ENCODE data around the gene ENHO.
A peak's percentile ranks its signal among the peaks of the same experiment; 100 is the strongest.
"Not testable (repeated sequence)": the region's sequence is repeated elsewhere in the genome, so short reads cannot be mapped to it uniquely, and the experiment has no call there.

Gene ENHO

DNA sequence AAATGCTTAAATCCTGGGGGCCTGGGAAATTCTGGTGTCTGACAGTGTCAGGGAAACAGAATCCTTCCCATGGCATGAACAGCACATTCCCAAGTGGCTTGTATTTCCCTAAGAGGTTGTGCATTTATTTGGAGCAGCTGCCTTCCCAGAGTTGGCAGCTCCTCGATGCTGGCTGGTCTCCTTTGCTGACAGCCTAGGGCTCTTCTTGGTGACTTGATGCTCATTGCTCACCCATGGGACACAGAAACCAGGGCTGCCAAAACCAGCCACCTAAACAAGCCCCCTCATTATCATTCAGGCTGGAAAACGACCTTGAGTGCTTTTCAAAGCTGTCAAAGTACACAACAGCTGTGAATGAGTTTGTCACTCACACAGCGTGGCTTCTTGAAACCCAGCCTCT is 24.2 kb downstream of the ENHO start:
- no peak for DNase-seq
- H3K4me3 Mint-ChIP-seq, result no peak overlapping the region
- H3K4me1 Mint-ChIP-seq, result peaks cover 5% of the 10 kb centered on the region
- no peaks in the 10 kb centered on the region for H3K36me3 Mint-ChIP-seq (ENCODE audit: low read depth)
- H3K27ac Mint-ChIP-seq, result no peak overlapping the region
- no peaks in the 10 kb centered on the region for H3K9me3 Mint-ChIP-seq
- no peak for ATAC-seq
- H3K27me3 Mint-ChIP-seq, result peaks cover 7% of the 10 kb centered on the region

DNA sequence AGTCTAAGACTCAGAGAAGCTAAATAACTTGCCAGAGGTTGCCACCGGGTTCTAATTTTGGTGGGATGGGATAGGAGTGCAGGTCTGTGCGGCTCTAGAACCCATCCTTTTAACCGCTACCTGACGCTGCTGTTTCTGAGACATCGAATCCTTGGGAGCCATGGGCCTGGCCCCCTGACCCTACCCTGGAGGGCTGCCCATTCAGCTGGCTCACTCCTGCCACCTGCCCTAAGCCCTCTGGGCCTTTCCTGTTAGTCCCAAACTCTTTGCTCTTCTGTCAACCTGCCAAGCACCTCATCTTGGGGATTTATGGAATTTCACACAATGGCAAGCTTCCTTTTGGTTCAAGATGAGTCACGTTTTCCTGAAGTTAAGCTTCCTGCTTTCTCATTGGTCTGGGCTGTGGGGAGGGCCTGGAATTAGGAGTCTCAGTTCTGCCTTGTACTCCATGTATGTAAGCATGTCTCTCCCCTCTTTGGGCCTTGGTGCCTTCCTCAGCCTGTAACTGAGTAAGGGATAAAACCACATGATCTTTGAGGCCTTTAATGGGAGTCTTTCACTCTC is 26.6 kb downstream of the ENHO start:
- Mint-ChIP-seq H3K4me1 (peaks cover 5% of the 10 kb centered on the region), H3K9me3 (no peaks in the 10 kb centered on the region), H3K36me3 (ENCODE audit: low read depth) (no peaks in the 10 kb centered on the region), H3K27me3 (peaks cover 12% of the 10 kb centered on the region), H3K4me3 (no peak overlapping the region), H3K27ac (no peak overlapping the region)
- no peak for DNase-seq
- ATAC-seq, result no peak

DNA sequence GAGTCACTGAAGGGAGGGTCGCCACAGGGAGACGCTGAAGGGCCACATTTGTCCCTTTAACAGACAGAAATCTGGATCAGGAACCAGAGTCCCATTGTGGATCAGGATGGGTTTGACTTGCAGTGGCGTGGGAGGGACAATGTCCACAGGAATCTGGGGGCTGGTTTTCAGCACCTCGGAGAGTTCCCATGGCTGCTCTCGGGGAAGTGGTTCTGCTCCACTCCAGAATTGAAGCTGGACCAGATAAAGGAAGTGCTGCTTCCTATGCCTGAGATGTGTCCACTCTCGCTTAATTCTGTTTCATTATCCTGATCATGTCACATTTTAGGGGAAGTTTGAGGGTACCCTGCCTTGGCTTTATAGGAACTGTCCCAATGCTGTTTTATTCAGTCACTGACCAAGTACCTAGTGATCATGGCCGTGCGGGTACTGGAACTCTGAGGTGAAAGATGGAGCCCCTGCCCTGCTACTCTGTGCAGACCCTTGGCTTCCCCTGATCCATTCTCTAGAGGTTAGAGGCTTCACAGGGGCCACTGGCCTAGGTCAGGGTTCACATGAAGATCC is 28.7 kb downstream of the ENHO start:
- ATAC-seq, result no peak
- Mint-ChIP-seq H3K9me3 (no peaks in the 10 kb centered on the region), H3K4me1 (no peaks in the 10 kb centered on the region), H3K27me3 (peaks cover 11% of the 10 kb centered on the region), H3K36me3 (ENCODE audit: low read depth) (no peaks in the 10 kb centered on the region), H3K27ac (no peak overlapping the region), H3K4me3 (no peak overlapping the region)
- DNase-seq, result peak; percentile 41

DNA sequence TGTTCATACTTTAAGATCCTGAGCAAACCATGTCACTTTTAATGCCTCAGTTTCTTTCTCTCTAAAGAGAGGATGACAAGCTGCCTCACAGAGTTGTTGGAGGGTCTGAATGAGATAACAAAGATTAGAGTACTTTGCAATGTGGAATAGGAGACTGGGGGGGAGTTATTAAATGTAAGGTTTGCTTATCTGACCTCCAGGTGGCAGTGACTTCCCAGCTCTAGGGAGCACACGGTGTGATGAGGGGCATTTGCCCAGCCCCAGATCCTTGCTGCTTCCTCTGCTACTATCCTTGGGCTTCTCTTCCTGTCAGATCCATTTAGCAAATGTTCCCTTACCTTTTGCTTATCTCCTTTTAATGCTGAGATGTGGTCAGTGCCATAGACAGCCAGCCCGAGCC is 30.7 kb downstream of the ENHO start:
- no peak for DNase-seq
- H3K27ac Mint-ChIP-seq, result no peak overlapping the region
- H3K4me1 Mint-ChIP-seq, result no peaks in the 10 kb centered on the region
- peaks cover 15% of the 10 kb centered on the region for H3K27me3 Mint-ChIP-seq
- H3K4me3 Mint-ChIP-seq, result no peak overlapping the region
- H3K9me3 Mint-ChIP-seq, result no peaks in the 10 kb centered on the region
- H3K36me3 Mint-ChIP-seq (ENCODE audit: low read depth), result no peaks in the 10 kb centered on the region
- no peak for ATAC-seq

DNA sequence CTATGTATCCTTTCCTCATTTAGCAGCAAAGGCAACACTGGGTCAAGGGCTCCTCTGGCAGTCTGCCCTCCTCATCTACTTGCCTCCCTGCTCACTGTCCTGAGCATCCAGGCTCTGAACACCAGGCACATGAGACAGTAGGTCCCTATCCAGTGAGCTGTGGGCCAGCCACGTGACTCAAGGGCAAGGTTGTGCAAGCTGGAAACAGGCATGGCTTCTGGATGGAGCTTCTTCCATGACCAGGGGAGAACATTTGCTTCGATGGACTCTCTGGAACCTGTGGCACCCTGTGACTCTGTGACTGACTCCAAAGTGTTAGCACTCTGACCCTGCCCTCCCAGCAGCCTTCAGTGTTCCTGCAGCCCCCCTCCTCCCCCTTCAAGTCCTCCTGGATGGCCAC is 31.2 kb downstream of the ENHO start:
- DNase-seq, result no peak
- ATAC-seq, result no peak
- Mint-ChIP-seq H3K36me3 (ENCODE audit: low read depth) (no peaks in the 10 kb centered on the region), H3K27ac (no peak overlapping the region), H3K9me3 (no peaks in the 10 kb centered on the region), H3K4me3 (no peak overlapping the region), H3K27me3 (peaks cover 15% of the 10 kb centered on the region), H3K4me1 (peaks cover 1% of the 10 kb centered on the region)

DNA sequence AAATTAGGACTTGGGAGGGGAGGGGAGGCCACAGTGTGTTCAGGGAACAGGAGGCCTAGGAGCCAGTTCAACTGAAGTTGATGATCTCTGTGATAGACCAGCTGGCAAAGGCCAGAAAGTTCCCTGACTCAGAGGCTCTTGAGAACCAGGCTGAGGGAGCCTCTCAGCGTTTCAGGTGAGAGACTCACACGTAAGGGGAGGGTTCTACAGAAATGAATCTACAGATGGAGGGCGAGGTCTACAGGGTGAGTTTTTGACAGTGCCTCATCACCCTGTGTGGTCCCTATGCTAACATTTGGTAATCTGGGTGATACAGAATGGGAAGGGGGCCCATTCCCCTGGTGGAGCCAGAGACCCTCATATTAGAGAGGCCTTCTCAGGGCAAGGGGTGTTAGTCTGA is 32.0 kb downstream of the ENHO start:
- Mint-ChIP-seq H3K4me1 (peaks cover 2% of the 10 kb centered on the region), H3K4me3 (no peak overlapping the region), H3K27ac (no peak overlapping the region), H3K9me3 (no peaks in the 10 kb centered on the region), H3K27me3 (peaks cover 13% of the 10 kb centered on the region), H3K36me3 (ENCODE audit: low read depth) (no peaks in the 10 kb centered on the region)
- ATAC-seq (peak; percentile 20), DNase-seq (no peak)

DNA sequence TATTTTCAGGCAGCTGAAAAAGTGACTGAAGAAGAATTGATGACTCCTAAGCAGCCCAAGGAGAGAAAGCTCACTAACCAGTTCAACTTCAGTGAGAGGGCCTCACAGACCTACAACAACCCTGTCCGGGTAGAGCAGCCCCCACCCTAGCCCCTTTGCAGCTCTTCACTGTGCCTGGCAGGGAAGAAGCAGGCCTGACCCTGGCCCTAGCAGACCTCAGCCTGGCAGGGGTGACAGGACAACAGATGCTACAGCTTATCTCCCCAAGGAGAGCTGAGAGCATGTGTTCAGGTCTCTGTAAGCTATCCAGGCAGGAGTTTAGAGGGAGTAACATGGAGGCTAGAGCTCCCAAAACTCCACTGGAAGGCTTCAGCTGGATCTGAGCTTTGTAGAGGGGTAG is 32.4 kb downstream of the ENHO start:
- Mint-ChIP-seq H3K27me3 (peaks cover 12% of the 10 kb centered on the region), H3K36me3 (ENCODE audit: low read depth) (no peaks in the 10 kb centered on the region), H3K27ac (no peak overlapping the region)

DNA sequence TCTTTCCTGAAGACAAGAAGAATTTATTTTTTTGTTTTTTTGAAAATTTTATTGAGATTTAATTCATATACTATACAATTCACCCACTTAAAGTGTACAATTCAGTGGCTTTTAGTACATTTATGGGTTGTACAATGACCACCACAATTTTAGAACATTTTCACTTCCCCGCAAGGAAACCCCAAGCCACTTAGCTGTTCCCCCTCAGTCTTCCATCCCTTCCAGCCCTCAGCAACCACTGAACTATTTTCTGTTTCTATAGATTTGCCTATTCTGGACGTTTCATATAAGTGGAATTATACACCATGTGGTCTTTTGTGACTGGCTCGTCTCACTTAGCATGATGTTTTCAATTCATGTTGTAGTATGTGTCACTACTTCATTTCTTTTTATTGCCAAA is 36.2 kb downstream of the ENHO start:
- H3K36me3 Mint-ChIP-seq (ENCODE audit: low read depth), result no peaks in the 10 kb centered on the region
- ATAC-seq, result no peak
- H3K27ac Mint-ChIP-seq, result no peak overlapping the region
- no peaks in the 10 kb centered on the region for H3K9me3 Mint-ChIP-seq
- peaks cover 2% of the 10 kb centered on the region for H3K4me1 Mint-ChIP-seq
- peaks cover 9% of the 10 kb centered on the region for H3K27me3 Mint-ChIP-seq
- DNase-seq, result no peak
- no peak overlapping the region for H3K4me3 Mint-ChIP-seq

More for the DNA sequence above, 32.4 kb downstream of the ENHO start:
- no peak overlapping the region for H3K4me3 Mint-ChIP-seq
- ATAC-seq (no peak), DNase-seq (no peak)
- no peaks in the 10 kb centered on the region for H3K9me3 Mint-ChIP-seq
- H3K4me1 Mint-ChIP-seq, result peaks cover 2% of the 10 kb centered on the region

DNA sequence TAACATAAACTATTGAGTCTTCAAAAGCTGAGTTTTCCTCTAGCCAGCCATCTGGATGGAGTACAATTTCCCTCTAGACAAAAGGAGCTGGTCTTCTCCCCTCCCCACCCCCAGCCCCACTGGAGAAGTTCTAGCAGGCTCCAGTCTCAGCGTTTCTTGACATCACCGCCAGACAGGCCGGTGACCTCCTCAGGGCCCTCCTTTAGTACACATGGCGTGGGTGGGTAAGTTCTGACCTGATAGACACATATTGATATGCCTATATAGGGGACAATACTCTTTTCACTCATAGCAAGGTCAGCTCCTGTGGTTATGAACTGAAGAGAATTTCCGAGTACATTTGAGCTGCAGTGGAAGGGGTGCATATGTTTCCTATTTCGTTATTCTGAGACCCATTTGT is 37.0 kb downstream of the ENHO start:
- ATAC-seq (no peak), DNase-seq (no peak)
- H3K4me1 Mint-ChIP-seq, result peaks cover 2% of the 10 kb centered on the region
- H3K4me3 Mint-ChIP-seq, result no peak overlapping the region
- H3K27ac Mint-ChIP-seq, result no peak overlapping the region
- peaks cover 9% of the 10 kb centered on the region for H3K27me3 Mint-ChIP-seq
- no peaks in the 10 kb centered on the region for H3K9me3 Mint-ChIP-seq
- H3K36me3 Mint-ChIP-seq (ENCODE audit: low read depth), result no peaks in the 10 kb centered on the region

DNA sequence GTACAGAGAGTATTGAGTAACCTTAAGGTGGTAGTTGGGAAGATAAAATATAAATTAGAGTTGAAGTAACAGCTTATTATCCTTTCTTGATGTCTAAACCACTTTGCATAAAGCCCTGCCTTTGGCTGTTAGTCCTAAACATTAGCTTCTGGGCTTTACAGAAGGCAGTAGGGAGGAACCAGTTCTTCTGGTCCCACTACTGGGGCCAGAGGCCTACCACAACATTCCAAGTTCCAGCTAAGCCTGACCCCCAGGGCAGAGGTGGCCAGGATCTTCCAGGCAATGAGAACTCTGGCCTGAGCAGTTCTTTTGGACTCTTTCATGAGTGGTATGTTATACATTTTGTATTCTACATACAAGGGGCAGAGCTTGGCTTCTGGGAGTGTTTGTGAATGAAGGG is 38.1 kb downstream of the ENHO start:
- Mint-ChIP-seq H3K27ac (no peak overlapping the region), H3K4me3 (no peak overlapping the region), H3K27me3 (peaks cover 13% of the 10 kb centered on the region), H3K9me3 (no peaks in the 10 kb centered on the region), H3K36me3 (ENCODE audit: low read depth) (no peaks in the 10 kb centered on the region), H3K4me1 (peaks cover 2% of the 10 kb centered on the region)
- ATAC-seq (no peak), DNase-seq (no peak)

DNA sequence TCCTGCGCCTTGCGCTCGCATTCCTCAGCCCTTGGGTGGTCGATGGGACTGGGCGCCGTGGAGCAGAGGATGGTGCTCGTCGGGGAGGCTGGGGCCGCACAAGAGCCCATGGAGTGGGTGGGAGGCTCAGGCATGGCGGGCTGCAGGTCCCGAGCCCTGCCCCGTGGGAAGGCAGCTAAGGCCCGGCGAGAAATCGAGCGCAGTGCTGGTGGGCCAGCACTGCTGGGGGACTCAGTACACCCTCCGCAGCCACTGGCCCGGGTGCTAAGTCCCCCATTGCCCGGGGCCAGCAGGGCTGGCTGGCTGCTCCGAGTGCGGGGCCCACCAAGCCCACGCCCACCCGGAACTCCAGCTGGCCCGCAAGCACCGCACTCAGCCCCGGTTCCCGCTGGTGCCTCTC is 40.0 kb downstream of the ENHO start:
- H3K9me3 Mint-ChIP-seq; DNase-seq; ATAC-seq; H3K36me3 Mint-ChIP-seq (ENCODE audit: low read depth); H3K4me3 Mint-ChIP-seq; H3K27ac Mint-ChIP-seq; H3K27me3 Mint-ChIP-seq; H3K4me1 Mint-ChIP-seq: not testable (repeated sequence)

DNA sequence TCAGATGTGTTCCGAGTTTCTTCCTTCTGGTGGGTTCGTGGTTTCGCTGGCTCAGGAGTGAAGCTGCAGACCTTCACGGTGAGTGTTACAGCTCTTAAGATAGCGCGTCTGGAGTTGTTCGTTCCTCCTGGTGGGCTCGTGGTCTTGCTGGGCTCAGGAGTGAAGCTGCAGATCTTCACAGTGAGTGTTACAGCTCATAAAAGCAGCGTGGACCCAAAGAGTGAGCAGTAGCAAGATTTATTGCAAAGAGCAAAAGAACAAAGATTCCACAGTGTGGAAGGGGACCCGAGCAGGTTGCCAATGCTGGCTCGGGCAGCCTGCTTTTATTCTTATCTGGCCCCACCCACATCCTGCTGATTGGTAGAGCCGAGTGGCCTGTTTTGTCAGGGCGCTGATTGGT is 41.2 kb downstream of the ENHO start:
- DNase-seq; H3K9me3 Mint-ChIP-seq; H3K27ac Mint-ChIP-seq; H3K4me1 Mint-ChIP-seq; H3K4me3 Mint-ChIP-seq; H3K36me3 Mint-ChIP-seq (ENCODE audit: low read depth); ATAC-seq: not testable (repeated sequence)
- H3K27me3 Mint-ChIP-seq, result peaks cover 15% of the 10 kb centered on the region

DNA sequence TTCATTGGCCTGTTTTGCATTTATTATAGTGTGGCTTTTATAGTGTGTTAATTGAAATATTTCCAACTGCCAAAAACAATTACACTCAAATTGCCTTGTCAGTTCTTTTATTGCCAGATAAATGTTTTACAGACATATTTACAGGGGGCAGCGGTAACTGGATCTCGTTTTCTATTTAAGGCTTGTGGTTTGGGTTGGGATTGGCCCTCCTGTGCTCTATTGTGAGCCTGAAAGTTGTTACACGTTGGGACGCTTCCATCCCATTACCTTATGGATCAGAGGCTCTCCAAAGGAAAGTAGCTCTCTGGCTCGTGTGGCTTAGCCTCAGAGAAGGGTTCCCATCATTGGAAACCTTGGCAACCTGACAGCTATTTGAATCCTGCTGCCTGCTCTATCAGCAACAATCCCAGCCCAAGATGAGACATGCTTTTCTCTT is 43.3 kb downstream of the ENHO start:
- ATAC-seq (no peak), DNase-seq (no peak)
- Mint-ChIP-seq H3K4me3 (no peak overlapping the region), H3K36me3 (ENCODE audit: low read depth) (no peaks in the 10 kb centered on the region), H3K27ac (no peak overlapping the region), H3K27me3 (peaks cover 16% of the 10 kb centered on the region), H3K9me3 (no peaks in the 10 kb centered on the region), H3K4me1 (no peaks in the 10 kb centered on the region)

DNA sequence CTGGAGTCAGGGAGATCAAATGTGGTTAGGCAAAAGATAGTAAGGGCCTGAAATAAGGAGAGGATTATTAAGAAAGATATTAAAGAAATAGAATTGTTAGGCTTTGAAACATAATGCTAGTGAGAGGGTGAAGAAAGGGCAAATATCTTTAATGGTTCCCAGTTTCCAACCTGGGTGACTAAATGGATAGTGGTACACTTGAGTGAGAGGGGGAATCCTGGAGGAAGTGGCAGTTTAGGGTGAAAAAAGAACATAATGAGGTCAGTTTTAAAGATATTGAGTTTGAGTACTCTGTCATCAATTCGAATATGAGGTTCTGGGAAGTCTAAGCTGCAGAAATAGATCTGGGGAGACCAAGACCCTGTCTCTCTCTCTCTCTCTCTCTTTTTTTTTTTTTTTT is 45.2 kb downstream of the ENHO start:
- no peak overlapping the region for H3K4me3 Mint-ChIP-seq
- DNase-seq (no peak), ATAC-seq (no peak)
- H3K27ac Mint-ChIP-seq, result no peak overlapping the region
- no peaks in the 10 kb centered on the region for H3K36me3 Mint-ChIP-seq (ENCODE audit: low read depth)
- no peaks in the 10 kb centered on the region for H3K9me3 Mint-ChIP-seq
- H3K27me3 Mint-ChIP-seq, result peaks cover 16% of the 10 kb centered on the region
- no peaks in the 10 kb centered on the region for H3K4me1 Mint-ChIP-seq

DNA sequence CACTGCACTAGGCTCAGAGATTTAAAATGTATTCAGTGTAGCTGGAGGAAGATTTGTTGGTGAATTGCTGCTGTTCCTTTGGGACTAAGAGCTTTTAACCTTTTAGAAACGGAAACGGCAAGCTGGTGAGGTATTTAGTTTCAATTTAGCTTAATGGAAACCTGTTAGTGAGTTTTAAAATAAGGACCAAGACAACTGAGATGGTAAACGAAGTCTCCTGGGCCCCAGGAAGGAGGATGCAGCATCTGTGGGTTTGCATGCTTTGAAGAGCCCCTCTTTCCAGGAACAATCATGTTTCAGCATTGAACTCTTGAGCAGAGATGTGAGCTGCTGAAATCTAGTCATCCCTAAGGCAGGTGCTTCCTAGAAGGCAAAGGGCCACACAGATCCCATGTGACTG is 47.7 kb downstream of the ENHO start:
- Mint-ChIP-seq H3K27ac (no peak overlapping the region), H3K4me3 (no peak overlapping the region), H3K9me3 (no peaks in the 10 kb centered on the region), H3K27me3 (peaks cover 16% of the 10 kb centered on the region), H3K4me1 (no peaks in the 10 kb centered on the region), H3K36me3 (ENCODE audit: low read depth) (no peaks in the 10 kb centered on the region)
- DNase-seq, result no peak
- ATAC-seq, result no peak
